HG02981 (cell line): ENCODE results near the gene PDIK1L.

Experiments used
- ATAC-seq: cut with Tn5 transposase; IDR thresholded peaks from one replicate; pipeline ENCODE4 v1.9.1; 2021; ENCODE audit warnings: mild to moderate bottlenecking, moderate library complexity; ENCODE audit not compliant: unreplicated experiment

PDIK1L gene

GRCh38 chr1:26121854-26122773 is 10.5 kb downstream of the PDIK1L start:
- no peak for ATAC-seq

GRCh38 chr1:26122988-26123973 is 11.7 kb downstream of the PDIK1L start:
- ATAC-seq = no peak

- no peak for ATAC-seq
Measured at GRCh38 chr1:26124418-26125331, 13.1 kb downstream of the PDIK1L start.

- no peak for ATAC-seq
Measured at GRCh38 chr1:26125382-26125781, 13.8 kb downstream of the PDIK1L start.

GRCh38 chr1:26125946-26126320 is 14.3 kb downstream of the PDIK1L start:
- ATAC-seq = no peak

GRCh38 chr1:26126321-26127084 is 14.9 kb downstream of the PDIK1L start:
- no peak for ATAC-seq

- no peak for ATAC-seq
Measured at GRCh38 chr1:26127235-26128163, 15.9 kb downstream of the PDIK1L start.

GRCh38 chr1:26129778-26130177 is 18.2 kb downstream of the PDIK1L start:
- no peak for ATAC-seq

GRCh38 chr1:26130695-26131094 is 19.1 kb downstream of the PDIK1L start:
- ATAC-seq = no peak

- no peak for ATAC-seq
Measured at GRCh38 chr1:26132128-26132833, 20.7 kb downstream of the PDIK1L start.

GRCh38 chr1:26132834-26133167 is 21.2 kb downstream of the PDIK1L start:
- ATAC-seq = no peak

- no peak for ATAC-seq
Measured at GRCh38 chr1:26134466-26134865, 22.8 kb downstream of the PDIK1L start.

GRCh38 chr1:26138974-26139558 is 27.4 kb downstream of the PDIK1L start:
- ATAC-seq = no peak

- no peak for ATAC-seq
Measured at GRCh38 chr1:26142159-26142558, 30.5 kb downstream of the PDIK1L start.

GRCh38 chr1:26145041-26145959 is 33.7 kb downstream of the PDIK1L start:
- ATAC-seq = no peak

GRCh38 chr1:26145960-26146294 is 34.3 kb downstream of the PDIK1L start:
- no peak for ATAC-seq

GRCh38 chr1:26148887-26149286 is 37.3 kb downstream of the PDIK1L start:
- no peak for ATAC-seq
